Measurements from ENCODE around the gene PRKN.
A peak's percentile ranks its signal among the peaks of the same experiment; 100 is the strongest.

Gene PRKN

DNA sequence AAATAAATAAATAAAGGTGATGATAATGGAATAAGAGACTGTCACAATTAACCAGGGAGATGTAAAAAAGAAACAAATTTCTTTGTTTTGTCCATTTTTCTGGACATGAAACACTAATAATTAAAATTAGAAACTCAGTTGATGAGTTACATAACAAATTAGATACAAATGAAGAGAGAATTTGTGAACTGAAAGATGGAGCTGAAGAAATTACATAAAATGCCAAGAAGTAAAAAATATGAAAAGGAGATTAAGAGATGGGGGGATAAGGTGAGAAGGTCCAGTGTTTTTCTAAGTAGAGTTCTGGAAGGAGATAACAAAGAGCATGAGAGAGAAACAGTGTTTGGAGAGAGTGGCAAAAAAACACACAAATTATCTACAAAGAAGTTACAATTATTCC lies 1364.3 kb downstream of the PRKN start:
- peaks cover 37% of the 10 kb centered on the region for H3K9me3 Mint-ChIP-seq
- no peak overlapping the region for H3K27ac Mint-ChIP-seq
- H3K4me3 Mint-ChIP-seq, result no peak overlapping the region
- peaks cover 6% of the 10 kb centered on the region for H3K36me3 Mint-ChIP-seq (ENCODE audit: low read depth)
- TF ChIP-seq, protein P1, sequence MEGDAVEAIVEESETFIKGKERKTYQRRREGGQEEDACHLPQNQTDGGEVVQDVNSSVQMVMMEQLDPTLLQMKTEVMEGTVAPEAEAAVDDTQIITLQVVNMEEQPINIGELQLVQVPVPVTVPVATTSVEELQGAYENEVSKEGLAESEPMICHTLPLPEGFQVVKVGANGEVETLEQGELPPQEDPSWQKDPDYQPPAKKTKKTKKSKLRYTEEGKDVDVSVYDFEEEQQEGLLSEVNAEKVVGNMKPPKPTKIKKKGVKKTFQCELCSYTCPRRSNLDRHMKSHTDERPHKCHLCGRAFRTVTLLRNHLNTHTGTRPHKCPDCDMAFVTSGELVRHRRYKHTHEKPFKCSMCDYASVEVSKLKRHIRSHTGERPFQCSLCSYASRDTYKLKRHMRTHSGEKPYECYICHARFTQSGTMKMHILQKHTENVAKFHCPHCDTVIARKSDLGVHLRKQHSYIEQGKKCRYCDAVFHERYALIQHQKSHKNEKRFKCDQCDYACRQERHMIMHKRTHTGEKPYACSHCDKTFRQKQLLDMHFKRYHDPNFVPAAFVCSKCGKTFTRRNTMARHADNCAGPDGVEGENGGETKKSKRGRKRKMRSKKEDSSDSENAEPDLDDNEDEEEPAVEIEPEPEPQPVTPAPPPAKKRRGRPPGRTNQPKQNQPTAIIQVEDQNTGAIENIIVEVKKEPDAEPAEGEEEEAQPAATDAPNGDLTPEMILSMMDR (IDR thresholded peaks at IDR 0.05), result no peak
- H3K4me1 Mint-ChIP-seq, result no peaks in the 10 kb centered on the region
- H3K27me3 Mint-ChIP-seq (ENCODE audit: low read depth, poor library complexity), result peaks cover 8% of the 10 kb centered on the region
- DNase-seq, result no peak

DNA sequence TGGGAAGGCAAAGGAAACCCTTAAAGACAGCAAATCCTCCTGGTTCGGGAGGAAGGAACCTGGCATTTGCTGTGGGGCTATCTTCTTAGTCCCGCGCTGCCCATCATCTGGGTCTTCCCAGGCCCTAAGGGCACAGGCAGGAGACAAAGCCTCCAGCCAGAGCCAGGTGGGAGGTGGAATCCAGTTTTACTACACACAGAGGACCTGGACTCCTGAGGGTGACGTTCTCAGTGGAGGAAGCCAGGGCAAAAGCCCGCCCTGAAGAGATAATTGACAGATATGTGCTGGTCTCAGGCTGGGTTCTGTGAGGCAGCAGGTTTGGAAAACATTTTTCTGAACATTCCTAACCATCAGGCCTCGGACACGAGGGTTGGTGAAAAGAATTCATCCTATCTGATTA lies 1365.3 kb downstream of the PRKN start:
- peaks cover 8% of the 10 kb centered on the region for H3K27me3 Mint-ChIP-seq (ENCODE audit: low read depth, poor library complexity)
- TF ChIP-seq, protein P1 (IDR thresholded peaks at IDR 0.05), result no peak
- peaks cover 37% of the 10 kb centered on the region for H3K9me3 Mint-ChIP-seq
- peaks cover 6% of the 10 kb centered on the region for H3K36me3 Mint-ChIP-seq (ENCODE audit: low read depth)
- H3K27ac Mint-ChIP-seq, result no peak overlapping the region
- H3K4me1 Mint-ChIP-seq, result no peaks in the 10 kb centered on the region
- H3K4me3 Mint-ChIP-seq, result no peak overlapping the region
- no peak for DNase-seq

- Mint-ChIP-seq H3K4me3 (no peak overlapping the region), H3K9me3 (peaks cover 37% of the 10 kb centered on the region), H3K27ac (no peak overlapping the region), H3K4me1 (peaks cover 4% of the 10 kb centered on the region), H3K36me3 (ENCODE audit: low read depth) (peaks cover 6% of the 10 kb centered on the region), H3K27me3 (ENCODE audit: low read depth, poor library complexity) (peaks cover 8% of the 10 kb centered on the region)
- DNase-seq, result no peak
- TF ChIP-seq, protein P1 (IDR thresholded peaks at IDR 0.05), result no peak
These were observed 1366.0 kb downstream of the PRKN start for GRCh38 chr6:161361529-161361928.

- peaks cover 6% of the 10 kb centered on the region for H3K36me3 Mint-ChIP-seq (ENCODE audit: low read depth)
- H3K4me1 Mint-ChIP-seq, result peaks cover 14% of the 10 kb centered on the region
- H3K27ac Mint-ChIP-seq, result no peak overlapping the region
These were observed 1367.0 kb downstream of the PRKN start for GRCh38 chr6:161360520-161360919.

DNA sequence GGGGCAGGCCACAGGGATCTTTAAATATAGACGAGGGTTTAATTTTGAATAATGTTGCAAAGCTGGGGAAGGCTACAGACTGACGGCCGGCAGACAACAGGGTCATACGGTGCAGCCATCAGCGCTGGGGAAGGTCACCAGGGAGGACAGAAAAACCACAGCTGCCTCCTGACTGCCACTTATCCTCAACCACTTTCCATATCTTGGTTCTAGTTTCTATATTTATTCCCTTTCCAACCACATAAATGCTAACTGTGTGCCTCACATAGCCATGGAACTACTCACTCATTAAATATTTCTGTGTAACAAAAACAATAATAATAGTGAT lies 1368.0 kb downstream of the PRKN start:
- DNase-seq, result no peak
- H3K27me3 Mint-ChIP-seq (ENCODE audit: low read depth, poor library complexity), result peaks cover 11% of the 10 kb centered on the region
- no peak overlapping the region for H3K27ac Mint-ChIP-seq
- H3K4me3 Mint-ChIP-seq, result no peak overlapping the region
- peaks cover 6% of the 10 kb centered on the region for H3K36me3 Mint-ChIP-seq (ENCODE audit: low read depth)
- peaks cover 30% of the 10 kb centered on the region for H3K9me3 Mint-ChIP-seq
- TF ChIP-seq, protein P1 (IDR thresholded peaks at IDR 0.05), result no peak
- peaks cover 14% of the 10 kb centered on the region for H3K4me1 Mint-ChIP-seq

More at GRCh38 chr6:161360520-161360919, 1367.0 kb downstream of the PRKN start:
- DNase-seq, result no peak
- TF ChIP-seq, protein P1 (IDR thresholded peaks at IDR 0.05), result no peak
- peaks cover 35% of the 10 kb centered on the region for H3K9me3 Mint-ChIP-seq
- peaks cover 8% of the 10 kb centered on the region for H3K27me3 Mint-ChIP-seq (ENCODE audit: low read depth, poor library complexity)
- no peak overlapping the region for H3K4me3 Mint-ChIP-seq

- Mint-ChIP-seq H3K27me3 (ENCODE audit: low read depth, poor library complexity) (peaks cover 7% of the 10 kb centered on the region), H3K4me1 (peaks cover 22% of the 10 kb centered on the region), H3K9me3 (peaks cover 4% of the 10 kb centered on the region), H3K36me3 (ENCODE audit: low read depth) (no peaks in the 10 kb centered on the region), H3K4me3 (no peak overlapping the region), H3K27ac (peak overlapping the region; percentile 59)
- TF ChIP-seq, protein P1 (IDR thresholded peaks at IDR 0.05), result no peak
- DNase-seq, result no peak
These were observed 1371.3 kb downstream of the PRKN start for GRCh38 chr6:161356167-161356854.

Data from nephron progenitor cell (in vitro differentiated cells).